Activated CD4-positive, alpha-beta memory T cell treated with anti-CD3 and anti-CD28 coated beads, Interleukin-2, amount 10 ng/mL, durations not matched to agents 7 days and 5 days (primary cell): Measurements from ENCODE around the gene SCAPER. TPM values are rescaled to one million over a fixed set of nuclear protein-coding genes. Genes with fewer than 3 reads are reported as not detected.

ENCODE experiments used
- CTCF ChIA-PET: fragments of 350-600 bp; sonication (Branson Sonifier 250); formaldehyde crosslinking; loops from one replicate; lab custom pipeline; 2021; ENCODE audit warnings: antibody characterized with exemption, inconsistent platforms; lab: Charles Lee
- POLR2A ChIA-PET: fragments of 350-600 bp; sonication (Branson Sonifier 250); formaldehyde crosslinking; loops from one replicate; lab custom pipeline; 2021; ENCODE audit warnings: antibody characterized with exemption; lab: Charles Lee
- DNase-seq: peaks from one replicate; pipeline ENCODE4 v3.0.0-alpha.2; 2020
- H3K27ac Mint-ChIP-seq: one replicate; pipeline ENCODE4 v1.8.0; 2021; ENCODE audit warnings: mild to moderate bottlenecking, mixed read lengths
- H3K27me3 Mint-ChIP-seq: one replicate; pipeline ENCODE4 v1.8.0; 2021; ENCODE audit warnings: mixed read lengths
- H3K36me3 Mint-ChIP-seq: one replicate; pipeline ENCODE4 v1.8.0; 2021; ENCODE audit warnings: low read depth, mixed read lengths
- H3K4me1 Mint-ChIP-seq: one replicate; pipeline ENCODE4 v1.8.0; 2021; ENCODE audit warnings: mixed read lengths
- H3K4me3 Mint-ChIP-seq: one replicate; pipeline ENCODE4 v1.8.0; 2021; ENCODE audit warnings: mild to moderate bottlenecking, mixed read lengths
- H3K9me3 Mint-ChIP-seq: one replicate; pipeline ENCODE4 v1.8.0; 2021; ENCODE audit warnings: mixed read lengths
- total RNA-seq, 2 experiments: library from RNA; stranded (reverse); gene quantifications; one replicate each; pipeline ENCODE4 v1.2.3, GENCODE V29; 2021

SCAPER gene
- total RNA-seq, 2 experiments from 2014 or later: 19.2 to 21.9 TPM

DNA sequence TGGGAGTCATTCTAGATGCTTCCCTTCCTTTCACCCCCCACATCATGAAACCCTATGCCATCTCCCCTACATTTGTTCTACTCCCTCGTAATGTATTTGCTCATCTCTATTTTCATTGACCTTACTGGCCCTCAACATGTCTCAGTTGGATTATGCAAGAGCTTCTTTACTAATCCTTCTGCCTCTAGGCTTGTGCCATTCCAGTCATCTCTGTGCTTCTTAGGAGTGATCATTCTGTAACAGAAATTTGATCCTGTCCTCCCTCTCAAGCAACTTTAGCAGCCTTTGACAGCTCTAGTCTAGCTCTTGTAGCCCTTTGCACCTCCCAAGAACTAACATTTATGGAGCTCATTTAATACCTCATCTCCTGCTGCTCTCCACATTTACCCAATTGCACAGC, 503.9 kb downstream of the SCAPER start:
- Mint-ChIP-seq H3K9me3 (peaks cover 3% of the 10 kb centered on the region), H3K36me3 (no peaks in the 10 kb centered on the region), H3K4me3 (no peak overlapping the region), H3K27me3 (no peaks in the 10 kb centered on the region), H3K27ac (no peak overlapping the region), H3K4me1 (no peaks in the 10 kb centered on the region)
- POLR2A ChIA-PET: no interaction called here
- CTCF ChIA-PET: no interaction called here
- no peak for DNase-seq

DNA sequence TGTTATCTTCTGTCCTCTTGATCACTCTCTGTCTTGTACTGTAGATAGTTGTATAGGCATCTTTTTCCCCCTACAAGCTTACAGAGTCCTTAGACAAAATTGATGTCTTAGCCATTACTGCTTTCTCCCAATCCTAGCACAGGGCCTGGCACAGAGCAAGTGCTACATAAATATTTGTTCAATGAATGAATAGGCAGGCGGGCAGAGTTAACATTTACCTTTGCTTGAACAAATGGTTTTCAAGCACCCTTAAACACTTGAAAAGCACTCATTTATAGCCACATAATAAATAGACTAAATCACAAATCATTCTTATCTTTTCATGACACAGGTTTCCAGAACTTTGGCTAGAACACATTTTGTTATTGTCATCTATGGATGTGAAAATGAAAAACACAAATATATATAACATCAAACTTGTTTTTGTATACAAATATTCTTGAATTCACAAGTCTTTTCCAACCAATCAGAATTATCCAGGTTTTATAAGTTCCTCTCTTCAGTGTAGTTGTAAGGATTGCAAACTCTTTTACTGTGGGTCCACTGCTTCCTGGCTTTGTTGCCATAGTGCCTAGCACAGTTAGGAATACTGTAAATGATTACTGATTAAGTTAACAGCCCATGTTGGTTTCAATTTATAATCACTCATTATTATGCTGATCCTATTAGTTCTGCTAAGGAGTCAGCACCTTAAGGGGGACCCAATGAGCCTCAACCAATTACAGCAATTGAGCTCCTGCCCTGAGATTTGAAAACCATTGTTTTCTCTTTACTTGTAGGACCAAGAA, 506.6 kb downstream of the SCAPER start:
- POLR2A ChIA-PET: no interaction called here

DNA sequence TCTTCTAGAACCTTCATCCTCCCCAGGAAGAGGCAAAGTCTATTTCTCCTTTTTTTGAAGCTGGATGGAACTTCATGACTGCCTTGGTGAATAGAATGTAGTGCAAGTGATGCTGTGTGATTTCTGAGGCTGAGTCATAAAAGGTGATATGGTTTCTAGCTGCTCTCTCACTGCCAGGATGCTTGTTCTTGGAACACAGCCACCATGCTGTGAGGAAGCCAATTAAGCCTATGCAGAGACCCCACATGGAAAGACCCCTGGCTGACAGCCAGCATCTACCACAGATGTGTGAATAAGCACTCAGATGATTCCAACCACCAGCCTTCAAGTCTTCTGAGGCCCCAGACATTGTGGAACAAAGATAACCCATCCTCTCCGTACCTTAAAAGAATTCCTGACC, 511.5 kb downstream of the SCAPER start:
- ChIA-PET CTCF (no interaction called here), POLR2A (no interaction called here)
- Mint-ChIP-seq H3K4me1 (no peaks in the 10 kb centered on the region), H3K9me3 (peaks cover 3% of the 10 kb centered on the region), H3K4me3 (no peak overlapping the region), H3K27ac (no peak overlapping the region), H3K36me3 (no peaks in the 10 kb centered on the region), H3K27me3 (no peaks in the 10 kb centered on the region)
- no peak for DNase-seq

More for the DNA sequence above, 506.6 kb downstream of the SCAPER start:
- no peak for DNase-seq
- no peak overlapping the region for H3K27ac Mint-ChIP-seq
- H3K4me1 Mint-ChIP-seq: no peaks in the 10 kb centered on the region
- no peaks in the 10 kb centered on the region for H3K36me3 Mint-ChIP-seq
- CTCF ChIA-PET: no interaction called here
- peaks cover 3% of the 10 kb centered on the region for H3K9me3 Mint-ChIP-seq
- H3K4me3 Mint-ChIP-seq: no peak overlapping the region
- no peaks in the 10 kb centered on the region for H3K27me3 Mint-ChIP-seq

DNA sequence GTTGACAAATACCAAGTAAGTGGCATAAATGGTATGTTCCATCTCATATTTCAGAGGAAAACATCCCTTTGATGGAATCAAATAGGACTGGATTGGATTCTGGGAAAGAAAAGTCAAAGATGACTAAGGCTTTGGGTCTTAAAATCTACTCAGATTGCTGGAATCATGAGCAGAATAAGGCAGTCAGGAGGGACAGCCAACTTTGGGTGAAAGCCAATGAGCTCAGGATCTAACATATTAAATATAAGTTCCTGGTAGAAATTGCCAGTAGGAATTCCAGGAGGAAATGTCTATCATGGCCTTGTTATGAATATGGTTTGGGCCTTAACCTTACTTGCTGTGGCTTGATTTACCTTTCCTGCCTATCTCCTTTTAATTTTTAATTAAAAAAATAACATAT, 513.3 kb downstream of the SCAPER start:
- Mint-ChIP-seq H3K9me3 (no peaks in the 10 kb centered on the region), H3K27me3 (no peaks in the 10 kb centered on the region), H3K36me3 (no peaks in the 10 kb centered on the region), H3K4me1 (no peaks in the 10 kb centered on the region), H3K4me3 (no peak overlapping the region), H3K27ac (no peak overlapping the region)
- CTCF ChIA-PET: no interaction called here
- no peak for DNase-seq
- POLR2A ChIA-PET: no interaction called here

DNA sequence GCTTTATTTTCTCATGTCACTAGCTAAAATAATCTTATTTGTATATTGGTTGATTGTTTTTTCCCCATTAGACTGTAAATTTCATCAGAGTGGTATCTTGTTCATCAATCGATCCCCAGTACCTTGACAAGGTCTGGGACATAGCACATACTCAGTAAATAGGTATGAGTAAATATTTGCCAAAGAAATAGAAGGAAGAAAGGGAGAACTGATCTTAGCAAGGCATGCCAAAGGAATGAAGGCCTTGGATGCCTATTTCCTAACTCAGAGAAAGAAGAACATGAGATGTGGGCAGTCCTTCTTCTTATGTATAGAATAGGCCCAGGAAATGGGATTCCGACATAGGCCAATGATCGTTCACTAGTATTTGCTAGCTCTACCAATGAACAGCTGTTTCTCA, 513.8 kb downstream of the SCAPER start:
- CTCF ChIA-PET: no interaction called here
- Mint-ChIP-seq H3K4me1 (no peaks in the 10 kb centered on the region), H3K9me3 (no peaks in the 10 kb centered on the region), H3K27ac (no peak overlapping the region), H3K4me3 (no peak overlapping the region), H3K36me3 (no peaks in the 10 kb centered on the region), H3K27me3 (no peaks in the 10 kb centered on the region)
- DNase-seq: no peak
- POLR2A ChIA-PET: no interaction called here

DNA sequence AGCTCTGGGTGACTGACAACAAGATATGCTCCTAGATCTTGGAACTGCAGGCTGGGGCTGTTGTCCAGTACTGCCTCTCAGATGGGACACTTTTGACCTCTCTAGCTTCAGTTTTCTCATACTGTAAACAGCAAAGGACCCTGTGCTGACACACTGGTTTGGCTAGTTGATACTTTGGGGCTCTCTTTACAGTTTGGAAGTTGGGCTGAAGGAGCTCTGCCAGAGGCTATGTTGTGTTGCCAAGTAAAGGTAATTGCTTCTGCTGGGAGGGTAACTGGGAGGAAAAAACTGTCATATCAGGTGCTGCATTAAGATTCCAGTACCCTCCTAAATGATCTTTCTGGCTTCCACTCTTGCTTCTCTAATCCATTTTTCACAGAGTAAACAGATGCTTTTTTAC, 514.6 kb downstream of the SCAPER start:
- ChIA-PET POLR2A (no interaction called here), CTCF (no interaction called here)
- Mint-ChIP-seq H3K36me3 (no peaks in the 10 kb centered on the region), H3K27ac (no peak overlapping the region), H3K4me1 (no peaks in the 10 kb centered on the region), H3K27me3 (no peaks in the 10 kb centered on the region), H3K9me3 (no peaks in the 10 kb centered on the region), H3K4me3 (no peak overlapping the region)
- DNase-seq: no peak

DNA sequence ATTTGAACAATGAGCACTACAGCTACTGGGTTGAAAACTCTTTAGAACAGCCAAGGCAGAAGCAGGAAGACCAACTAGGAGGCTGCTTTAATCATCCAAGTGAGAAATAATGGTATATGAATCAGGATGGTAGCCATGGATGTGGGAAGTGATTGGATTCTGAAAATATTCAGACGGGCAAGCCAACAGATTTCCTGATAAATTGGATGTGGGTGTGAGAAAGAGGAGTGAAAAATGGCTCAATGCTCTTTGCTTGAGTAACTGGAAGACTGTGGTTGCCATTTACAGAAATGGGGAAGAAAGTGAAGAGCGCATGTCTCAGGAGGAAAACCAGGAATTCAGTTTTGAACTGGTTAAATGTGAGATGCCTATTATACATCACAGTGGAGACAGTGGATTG, 518.2 kb downstream of the SCAPER start:
- Mint-ChIP-seq H3K27me3 (no peaks in the 10 kb centered on the region), H3K27ac (no peak overlapping the region), H3K4me3 (no peak overlapping the region), H3K4me1 (peaks cover 3% of the 10 kb centered on the region), H3K9me3 (no peaks in the 10 kb centered on the region), H3K36me3 (no peaks in the 10 kb centered on the region)
- DNase-seq: no peak
- ChIA-PET POLR2A (no interaction called here), CTCF (no interaction called here)

DNA sequence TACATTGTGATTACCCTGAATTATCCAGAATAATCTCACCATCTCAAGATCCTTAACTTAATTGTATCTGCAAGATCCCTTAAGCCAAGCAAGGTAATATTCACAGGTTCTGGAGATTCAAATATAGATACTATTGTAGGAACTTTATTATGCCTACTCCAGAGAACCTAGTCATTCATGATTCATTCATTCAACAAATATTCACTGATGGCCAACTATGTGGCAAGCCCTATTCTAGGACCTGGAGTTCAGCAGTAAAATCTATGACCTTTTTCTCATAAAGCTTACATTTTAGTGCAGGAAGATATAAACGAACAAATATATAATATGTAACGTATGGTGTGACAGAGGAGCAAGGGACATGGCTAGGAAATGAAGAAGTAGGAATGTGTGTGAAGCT, 519.0 kb downstream of the SCAPER start:
- no peaks in the 10 kb centered on the region for H3K36me3 Mint-ChIP-seq
- H3K27ac Mint-ChIP-seq: no peak overlapping the region
- ChIA-PET CTCF (no interaction called here), POLR2A (no interaction called here)
- DNase-seq: no peak
- H3K4me3 Mint-ChIP-seq: no peak overlapping the region
- no peaks in the 10 kb centered on the region for H3K9me3 Mint-ChIP-seq
- H3K4me1 Mint-ChIP-seq: peaks cover 3% of the 10 kb centered on the region
- no peaks in the 10 kb centered on the region for H3K27me3 Mint-ChIP-seq

DNA sequence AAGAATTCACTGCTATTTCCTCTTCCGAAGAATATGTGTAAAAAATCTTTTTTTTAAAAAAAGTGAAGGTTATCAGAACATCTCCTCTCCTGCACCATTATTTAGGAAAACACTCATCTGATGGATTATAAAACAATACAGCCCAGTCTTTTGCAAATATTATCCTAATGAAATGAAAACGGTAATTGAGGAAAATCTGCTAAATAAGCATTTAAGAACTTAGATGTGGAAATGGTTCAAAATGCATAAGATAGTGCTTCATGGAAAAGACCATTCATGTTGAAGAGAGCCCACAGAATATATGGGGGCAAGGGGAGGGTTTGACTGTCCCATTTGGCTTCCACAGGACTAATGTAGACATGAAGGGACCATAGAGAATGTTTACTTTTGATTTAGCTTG, 520.7 kb downstream of the SCAPER start:
- ChIA-PET CTCF (no interaction called here), POLR2A (no interaction called here)
- H3K27me3 Mint-ChIP-seq: no peaks in the 10 kb centered on the region
- no peaks in the 10 kb centered on the region for H3K9me3 Mint-ChIP-seq
- no peak for DNase-seq
- H3K36me3 Mint-ChIP-seq: peaks cover 3% of the 10 kb centered on the region
- H3K4me3 Mint-ChIP-seq: no peak overlapping the region
- no peak overlapping the region for H3K27ac Mint-ChIP-seq
- H3K4me1 Mint-ChIP-seq: peaks cover 3% of the 10 kb centered on the region

DNA sequence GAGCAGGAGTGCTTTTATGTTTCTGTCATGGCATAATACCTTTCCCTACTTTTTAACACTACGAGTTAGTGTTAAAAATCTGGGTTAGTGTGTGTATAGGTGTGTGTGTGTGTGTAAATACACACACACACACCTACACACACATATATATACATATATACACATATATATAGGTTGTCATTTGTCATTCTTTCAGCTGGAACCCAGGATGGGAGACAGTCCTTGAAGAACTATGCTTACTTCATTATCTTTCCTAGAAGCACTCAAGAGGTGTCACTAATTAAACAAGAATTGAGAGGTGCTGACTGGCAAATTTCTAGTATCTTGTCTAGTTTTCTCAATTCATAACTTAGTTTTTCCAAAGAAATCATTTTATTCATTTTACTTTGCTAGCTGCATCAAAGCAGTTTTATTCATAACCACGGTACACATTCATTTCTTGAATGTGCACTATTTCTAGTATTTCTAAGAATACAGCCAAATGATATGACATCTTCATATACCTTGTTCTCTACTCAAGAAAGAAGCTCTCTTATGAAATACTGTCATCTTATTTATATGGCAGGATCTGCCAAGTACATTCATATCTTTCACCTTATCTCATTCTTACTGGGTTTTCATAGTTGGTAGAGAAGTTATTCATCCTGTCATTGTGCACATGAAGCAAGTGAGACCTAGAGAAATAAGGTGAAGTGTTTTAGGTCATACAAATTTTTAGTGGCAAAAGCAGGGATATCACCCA, 522.0 kb downstream of the SCAPER start:
- POLR2A ChIA-PET: no interaction called here
- Mint-ChIP-seq H3K4me1 (peaks cover 3% of the 10 kb centered on the region), H3K27ac (no peak overlapping the region), H3K36me3 (peaks cover 8% of the 10 kb centered on the region), H3K9me3 (no peaks in the 10 kb centered on the region), H3K27me3 (no peaks in the 10 kb centered on the region), H3K4me3 (no peak overlapping the region)
- no peak for DNase-seq
- CTCF ChIA-PET: no interaction called here

DNA sequence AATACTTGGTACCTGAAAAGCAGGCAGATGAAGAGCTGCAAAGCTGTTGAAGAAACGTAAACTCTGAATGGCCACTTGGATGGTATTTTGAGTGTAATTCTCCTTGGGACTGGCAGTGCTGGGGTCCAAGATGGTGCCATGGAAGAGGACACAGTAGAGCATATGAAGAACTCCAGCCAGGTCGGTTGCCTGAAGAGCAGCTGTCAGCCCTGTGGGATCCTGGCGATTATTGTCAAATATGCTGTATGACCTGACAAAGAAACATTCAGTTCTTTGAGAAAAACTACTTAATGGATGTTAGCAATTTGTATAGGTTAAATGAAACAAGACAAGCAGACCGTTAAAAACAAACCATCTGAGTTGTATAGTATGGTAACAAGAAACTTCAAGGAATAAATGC, 523.8 kb downstream of the SCAPER start:
- peaks cover 12% of the 10 kb centered on the region for H3K36me3 Mint-ChIP-seq
- H3K27ac Mint-ChIP-seq: no peak overlapping the region
- no peak overlapping the region for H3K4me3 Mint-ChIP-seq
- CTCF ChIA-PET: no interaction called here
- peaks cover 3% of the 10 kb centered on the region for H3K4me1 Mint-ChIP-seq
- no peak for DNase-seq
- H3K9me3 Mint-ChIP-seq: no peaks in the 10 kb centered on the region
- POLR2A ChIA-PET: no interaction called here
- no peaks in the 10 kb centered on the region for H3K27me3 Mint-ChIP-seq

DNA sequence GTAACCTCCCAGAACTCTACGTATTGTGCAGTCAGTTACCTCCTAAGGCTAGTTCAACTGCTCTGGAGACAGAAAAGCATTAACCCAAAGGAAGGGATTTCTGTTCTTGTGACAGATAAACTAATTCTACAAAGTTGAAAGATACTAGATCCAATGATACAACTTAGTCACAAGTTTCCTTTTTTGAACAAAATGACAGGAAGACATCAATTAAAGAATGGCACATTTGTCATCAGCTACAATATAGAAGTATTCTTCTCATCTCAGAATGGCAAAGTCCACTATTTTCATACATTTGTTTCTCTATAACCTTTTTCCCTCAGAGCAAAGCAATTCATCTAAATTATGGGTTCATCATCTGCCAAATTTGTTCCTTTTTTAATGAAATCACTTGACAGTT, 524.9 kb downstream of the SCAPER start:
- no peaks in the 10 kb centered on the region for H3K9me3 Mint-ChIP-seq
- CTCF ChIA-PET: no interaction called here
- no peak overlapping the region for H3K27ac Mint-ChIP-seq
- POLR2A ChIA-PET: no interaction called here
- no peak for DNase-seq
- H3K27me3 Mint-ChIP-seq: no peaks in the 10 kb centered on the region
- H3K4me3 Mint-ChIP-seq: no peak overlapping the region
- peaks cover 12% of the 10 kb centered on the region for H3K36me3 Mint-ChIP-seq
- peaks cover 3% of the 10 kb centered on the region for H3K4me1 Mint-ChIP-seq

DNA sequence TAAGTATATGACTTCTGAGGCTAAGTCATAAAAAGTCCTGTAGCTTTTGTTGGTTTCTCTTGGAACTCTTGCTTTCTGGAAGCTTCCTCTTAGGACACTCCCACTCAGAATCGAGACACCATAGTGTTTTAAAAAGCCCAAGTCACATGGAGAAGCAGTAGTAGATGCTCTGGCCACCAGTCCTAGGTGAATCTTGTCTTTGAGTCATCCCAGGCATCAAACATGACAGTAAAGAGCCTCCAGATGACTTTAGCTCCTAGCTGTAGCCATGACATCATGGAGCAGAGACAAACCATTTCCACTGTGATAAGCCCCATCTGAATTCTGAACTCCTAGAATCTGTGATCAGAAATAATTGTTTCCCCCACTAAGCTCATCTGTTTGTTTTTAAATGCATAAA, 526.4 kb downstream of the SCAPER start:
- peaks cover 3% of the 10 kb centered on the region for H3K4me1 Mint-ChIP-seq
- POLR2A ChIA-PET: no interaction called here
- no peaks in the 10 kb centered on the region for H3K9me3 Mint-ChIP-seq
- CTCF ChIA-PET: no interaction called here
- H3K27me3 Mint-ChIP-seq: no peaks in the 10 kb centered on the region
- H3K36me3 Mint-ChIP-seq: peaks cover 12% of the 10 kb centered on the region
- no peak overlapping the region for H3K4me3 Mint-ChIP-seq
- no peak for DNase-seq
- H3K27ac Mint-ChIP-seq: no peak overlapping the region

DNA sequence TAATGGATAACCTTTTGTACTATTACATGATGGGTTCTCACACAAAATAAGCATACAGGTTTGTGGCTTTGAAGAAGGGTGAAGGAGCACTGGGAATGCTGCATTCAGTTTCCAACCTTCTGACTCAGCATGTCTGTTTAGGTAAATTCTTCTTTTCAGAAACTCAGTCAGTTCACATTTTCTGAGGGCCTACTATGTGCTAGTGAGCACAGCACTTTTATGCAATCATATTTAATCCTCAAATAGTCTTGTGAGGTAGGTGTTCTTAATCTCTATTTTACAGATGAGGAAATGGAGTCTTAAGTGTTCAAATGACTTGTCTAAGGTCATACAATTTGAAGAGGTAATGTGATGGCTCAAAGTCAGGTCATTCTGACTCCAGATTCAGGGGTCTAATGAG, 527.4 kb downstream of the SCAPER start:
- Mint-ChIP-seq H3K27ac (no peak overlapping the region), H3K4me1 (no peaks in the 10 kb centered on the region), H3K9me3 (no peaks in the 10 kb centered on the region), H3K36me3 (peaks cover 12% of the 10 kb centered on the region), H3K27me3 (no peaks in the 10 kb centered on the region), H3K4me3 (no peak overlapping the region)
- POLR2A ChIA-PET: no interaction called here
- no peak for DNase-seq
- CTCF ChIA-PET: no interaction called here
